GM10248 (cell line): Measurements from ENCODE around the gene TM2D1.
"Not testable (repeated sequence)": the region's sequence is repeated elsewhere in the genome, so short reads cannot be mapped to it uniquely, and the experiment has no call there.

Experiments
- CTCF ChIA-PET: fragments of 300-600 bp; sonication (Branson Sonifier 250); formaldehyde crosslinking; extraction: SDS; loops from one replicate; lab custom pipeline; 2021; ENCODE audit warnings: antibody characterized with exemption; lab: Yijun Ruan, JAX
- POLR2A ChIA-PET: fragments of 350-650 bp; sonication (Branson Sonifier 250); formaldehyde crosslinking; extraction: SDS; loops from one replicate; lab custom pipeline; 2020; ENCODE audit warnings: antibody characterized with exemption; lab: Yijun Ruan, JAX
- DNase-seq: peaks from one replicate; pipeline ENCODE4 v3.0.0; 2012; ENCODE audit errors: extremely low spot score
- TF ChIP-seq, protein P1 (sequence below): IDR thresholded peaks from 2 replicates; pipeline ENCODE4 v1.5.1; 2012; ENCODE audit warnings: mild to moderate bottlenecking, low read depth; ENCODE audit errors: extremely low read depth, missing control alignments, control extremely low read depth

Gene TM2D1

DNA sequence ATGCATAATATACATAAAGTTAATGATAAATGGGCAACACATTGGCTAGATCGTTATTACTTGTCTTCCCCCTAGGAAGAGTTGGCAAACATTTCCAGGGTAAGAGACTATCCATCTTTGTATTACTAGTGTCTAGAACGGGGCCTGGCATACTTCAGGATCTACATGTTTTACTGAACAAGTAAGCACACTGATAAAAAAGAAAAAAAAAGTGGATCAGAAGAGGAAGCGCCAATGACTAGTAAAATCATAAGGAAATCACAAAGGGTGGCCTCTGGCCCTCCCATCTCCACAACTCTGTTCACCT, 482 bp downstream of the TM2D1 start:
- ChIA-PET CTCF (no interaction called here), POLR2A (no interaction called here)
- DNase-seq = no peak
- TF ChIP-seq, protein P1, sequence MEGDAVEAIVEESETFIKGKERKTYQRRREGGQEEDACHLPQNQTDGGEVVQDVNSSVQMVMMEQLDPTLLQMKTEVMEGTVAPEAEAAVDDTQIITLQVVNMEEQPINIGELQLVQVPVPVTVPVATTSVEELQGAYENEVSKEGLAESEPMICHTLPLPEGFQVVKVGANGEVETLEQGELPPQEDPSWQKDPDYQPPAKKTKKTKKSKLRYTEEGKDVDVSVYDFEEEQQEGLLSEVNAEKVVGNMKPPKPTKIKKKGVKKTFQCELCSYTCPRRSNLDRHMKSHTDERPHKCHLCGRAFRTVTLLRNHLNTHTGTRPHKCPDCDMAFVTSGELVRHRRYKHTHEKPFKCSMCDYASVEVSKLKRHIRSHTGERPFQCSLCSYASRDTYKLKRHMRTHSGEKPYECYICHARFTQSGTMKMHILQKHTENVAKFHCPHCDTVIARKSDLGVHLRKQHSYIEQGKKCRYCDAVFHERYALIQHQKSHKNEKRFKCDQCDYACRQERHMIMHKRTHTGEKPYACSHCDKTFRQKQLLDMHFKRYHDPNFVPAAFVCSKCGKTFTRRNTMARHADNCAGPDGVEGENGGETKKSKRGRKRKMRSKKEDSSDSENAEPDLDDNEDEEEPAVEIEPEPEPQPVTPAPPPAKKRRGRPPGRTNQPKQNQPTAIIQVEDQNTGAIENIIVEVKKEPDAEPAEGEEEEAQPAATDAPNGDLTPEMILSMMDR = no peak

DNA sequence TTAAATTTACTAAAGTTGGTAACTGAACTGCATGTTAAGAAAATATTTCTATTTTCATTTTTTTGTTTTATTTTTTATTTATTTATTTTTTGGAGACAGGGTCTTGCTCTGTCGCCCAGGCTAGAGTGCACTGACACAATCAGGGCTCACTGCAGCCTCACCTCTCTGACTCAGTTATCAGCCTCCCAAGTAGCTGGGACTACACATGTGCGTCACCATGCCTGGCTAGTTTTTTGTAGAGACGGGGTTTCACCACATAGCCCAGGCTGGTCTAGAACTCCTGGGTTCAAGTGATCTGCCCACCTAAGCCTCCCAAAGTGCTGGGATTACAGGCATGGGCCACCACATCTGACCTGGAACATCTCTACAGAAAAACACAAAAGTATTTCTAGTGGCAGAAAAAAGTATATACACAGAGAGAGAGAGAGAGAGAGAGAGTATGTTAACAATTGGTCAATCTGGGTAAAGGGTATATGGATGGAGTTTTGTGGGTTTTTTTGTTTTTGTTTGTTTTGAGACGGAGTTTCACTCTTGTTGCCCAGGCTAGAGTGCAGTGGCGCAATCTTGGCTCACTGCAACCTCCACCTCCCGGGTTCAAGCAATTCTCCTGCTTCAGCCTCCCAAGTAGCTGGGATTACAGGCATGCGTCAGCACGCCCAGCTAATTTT, 5.8 kb downstream of the TM2D1 start:
- POLR2A ChIA-PET, DNase-seq, CTCF ChIA-PET: not testable (repeated sequence)

DNA sequence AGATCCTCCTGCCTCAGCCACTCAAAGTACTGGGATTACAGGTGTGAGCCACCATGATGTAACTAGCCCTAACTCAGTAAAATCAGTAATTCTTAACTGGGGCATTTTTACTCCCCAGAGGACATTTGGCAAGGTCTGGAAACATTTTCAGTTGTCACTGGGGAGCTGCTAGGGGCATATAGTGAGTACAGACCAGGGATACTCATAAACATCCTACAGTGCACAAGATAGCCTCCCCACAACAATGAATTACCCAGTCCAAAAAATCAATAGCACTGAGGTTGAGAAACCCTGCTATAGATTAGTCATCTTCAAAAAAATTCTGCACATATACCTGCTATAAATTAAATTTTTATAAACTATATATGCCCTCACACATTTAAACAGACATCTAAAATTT, 13.0 kb downstream of the TM2D1 start:
- CTCF ChIA-PET = interaction anchor here (1.6 kb wide), 1 partner anchor 12 kb away, joined by 3 read pairs; no protein-coding TSS in a partner anchor
- POLR2A ChIA-PET = no interaction called here
- no peak for DNase-seq
- TF ChIP-seq, protein P1 = no peak

DNA sequence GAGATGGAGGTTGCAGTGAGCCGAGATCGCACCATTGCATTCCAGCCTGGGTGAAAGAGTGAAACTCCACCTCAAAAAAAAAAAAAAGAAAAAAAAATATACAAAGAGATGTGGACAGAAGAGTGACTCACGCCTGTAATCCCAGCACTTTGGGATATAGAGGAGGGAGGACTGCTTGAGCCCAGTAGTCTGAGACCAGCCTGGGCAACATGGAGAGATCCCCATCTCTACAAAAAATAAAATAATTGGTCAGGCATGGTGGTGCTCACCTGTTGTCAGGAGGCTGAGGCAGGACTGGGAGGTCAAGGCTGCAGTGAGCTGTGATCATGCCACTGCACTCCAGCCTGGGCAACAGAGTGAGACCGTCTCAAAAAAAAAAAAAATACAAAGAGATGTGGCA, 13.7 kb downstream of the TM2D1 start:
- CTCF ChIA-PET = interaction anchor here (1.6 kb wide), 1 partner anchor 11 kb away, joined by 3 read pairs; no protein-coding TSS in a partner anchor
- DNase-seq, POLR2A ChIA-PET: not testable (repeated sequence)

DNA sequence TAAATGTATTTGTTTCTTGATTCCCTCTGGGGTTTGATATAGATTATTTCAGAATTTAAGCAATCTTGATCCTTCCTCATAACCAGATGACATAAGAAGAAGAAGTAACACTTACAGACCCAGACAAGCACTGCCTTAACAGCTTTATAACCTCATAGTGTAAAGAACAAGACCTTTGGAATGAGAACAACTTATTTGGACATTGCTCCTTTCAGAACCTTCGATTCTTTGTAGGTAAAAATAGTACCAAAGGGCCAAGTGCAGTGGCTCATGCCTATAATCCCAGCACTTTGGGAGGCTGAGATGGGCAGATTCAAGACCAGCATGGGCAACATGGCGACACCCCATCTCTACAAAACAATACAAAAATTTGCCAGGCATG, 15.0 kb downstream of the TM2D1 start:
- no peak for DNase-seq
- TF ChIP-seq, protein P1 = no peak
- POLR2A ChIA-PET = no interaction called here
- CTCF ChIA-PET = no interaction called here

DNA sequence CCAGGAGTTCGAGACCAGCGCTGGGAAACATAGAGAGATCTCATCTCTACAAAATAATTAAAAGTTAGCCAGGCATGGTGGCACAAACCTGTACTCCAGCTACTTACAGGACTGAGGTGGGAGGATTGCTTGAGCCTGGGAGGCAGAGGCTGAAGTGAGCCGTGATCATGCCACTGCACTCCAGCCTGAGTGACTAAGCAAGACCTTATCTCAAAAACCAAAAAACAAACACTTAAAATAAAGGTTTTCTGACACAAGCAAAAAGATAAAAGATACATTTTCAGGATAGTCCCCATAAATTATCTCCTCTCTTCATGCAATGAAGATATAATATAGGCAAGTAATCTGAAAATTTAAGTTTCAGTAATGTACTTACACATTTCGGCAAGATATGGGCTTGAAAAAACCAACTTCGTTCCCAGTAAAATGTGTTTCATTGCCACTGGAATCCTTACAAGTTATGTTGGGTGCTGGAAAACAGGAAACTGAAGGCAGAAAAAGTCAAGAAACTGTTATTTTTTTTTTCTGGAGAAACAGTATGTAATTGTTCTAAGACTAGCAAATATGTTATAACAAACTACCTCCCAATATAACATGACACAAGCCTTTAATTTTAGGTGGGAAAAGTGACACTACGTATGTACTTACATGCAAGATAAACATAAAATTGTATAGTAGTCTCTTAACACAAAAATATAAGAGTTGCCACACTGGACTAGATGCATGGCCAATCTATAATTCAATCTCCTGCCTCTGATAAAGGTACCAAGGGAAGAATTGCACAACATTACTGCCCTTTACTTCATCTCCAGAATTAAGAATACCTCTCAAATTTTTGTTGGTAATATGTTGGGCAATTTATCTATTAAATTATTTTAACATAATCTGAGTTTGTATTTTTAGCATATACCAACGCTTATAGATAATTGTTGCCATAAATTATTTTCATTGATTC, 15.7 kb downstream of the TM2D1 start:
- DNase-seq = no peak
- ChIA-PET CTCF (no interaction called here), POLR2A (no interaction called here)
- TF ChIP-seq, protein P1 = no peak

DNA sequence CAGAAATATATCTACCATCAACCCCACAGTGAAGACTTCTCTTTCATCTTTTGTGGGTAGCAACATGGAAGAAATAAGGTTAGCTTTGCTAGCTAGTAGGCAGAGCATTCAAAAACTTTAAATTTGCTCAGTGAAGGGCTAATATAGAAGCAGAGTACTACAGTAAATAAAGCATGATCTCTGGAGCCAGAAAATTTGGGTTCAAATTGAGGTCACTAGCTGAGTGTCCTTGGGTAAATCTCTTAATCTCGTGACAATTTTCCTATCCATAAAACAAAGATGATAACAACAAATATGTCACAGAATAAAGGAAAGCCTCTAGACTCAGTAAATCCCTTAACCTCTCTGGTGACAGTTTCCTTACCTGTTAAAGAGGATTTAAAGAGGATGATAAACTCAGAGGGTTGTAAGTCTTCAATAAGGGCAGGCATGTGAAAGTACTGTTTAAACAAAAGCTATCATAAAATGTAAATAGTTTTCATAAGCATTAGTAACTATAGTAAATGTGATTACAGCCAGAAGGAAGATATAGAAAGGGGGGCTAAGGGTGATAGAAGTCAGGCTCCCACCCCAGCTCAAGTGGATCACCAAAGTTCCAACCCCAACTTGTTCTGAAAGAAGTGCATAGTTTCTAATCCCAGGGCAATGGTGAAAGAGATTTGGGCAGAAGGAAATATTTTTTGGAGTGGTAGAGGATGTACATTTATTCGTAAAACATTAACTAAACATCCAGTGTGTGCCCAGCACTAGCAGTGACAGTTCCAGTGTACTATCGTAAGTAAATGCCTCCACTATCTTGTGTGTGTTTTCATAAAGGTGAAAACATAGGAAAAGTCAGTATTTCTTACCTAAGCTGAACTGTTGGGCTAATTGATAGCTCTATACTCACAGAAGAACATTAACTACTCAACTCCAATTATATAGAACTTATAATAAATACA, 24.8 kb downstream of the TM2D1 start:
- CTCF ChIA-PET = interaction anchor here (1.4 kb wide), 1 partner anchor 12 kb away, joined by 3 read pairs; no protein-coding TSS in a partner anchor
- TF ChIP-seq, protein P1 = no peak

More for the DNA sequence above, 24.8 kb downstream of the TM2D1 start:
- DNase-seq = no peak
- POLR2A ChIA-PET = no interaction called here
